Stimulated activated CD8-positive, alpha-beta memory T cell treated with anti-CD3 and anti-CD28 coated beads, Interleukin-4, amount 100 ng/mL, for 4 hours (primary cell): ENCODE results near the gene H6PD.

Experiments
- DNase-seq, 2 donors: peaks; one replicate each; pipeline ENCODE4 v3.0.0-alpha.2; 2020; ENCODE audit warnings: low read depth in 2 of 2, low spot score in 1 of 2

H6PD gene

GRCh38 chr1:9204156-9204720 is 30.3 kb upstream of the H6PD start:
- DNase-seq: no peak

- DNase-seq: no peak
Measured at GRCh38 chr1:9207086-9207485, 27.5 kb upstream of the H6PD start.

- DNase-seq: no peak
Measured at GRCh38 chr1:9207715-9208114, 26.9 kb upstream of the H6PD start.

GRCh38 chr1:9211291-9211811 is 23.2 kb upstream of the H6PD start:
- no peak for DNase-seq

GRCh38 chr1:9212735-9213134 is 21.8 kb upstream of the H6PD start:
- DNase-seq: no peak

- DNase-seq: no peak
Measured at GRCh38 chr1:9213956-9214355, 20.6 kb upstream of the H6PD start.

- no peak for DNase-seq
Measured at GRCh38 chr1:9218917-9219316, 15.7 kb upstream of the H6PD start.

GRCh38 chr1:9222846-9223625 is 11.5 kb upstream of the H6PD start:
- no peak for DNase-seq

- DNase-seq: no peak
Measured at GRCh38 chr1:9224664-9225410, 9.7 kb upstream of the H6PD start.

GRCh38 chr1:9225411-9225785 is 9.2 kb upstream of the H6PD start:
- DNase-seq: no peak

- DNase-seq: no peak
Measured at GRCh38 chr1:9228609-9229008, 6.0 kb upstream of the H6PD start.

- DNase-seq: no peak
Measured at GRCh38 chr1:9229549-9229948, 5.0 kb upstream of the H6PD start.

- no peak for DNase-seq
Measured at GRCh38 chr1:9230869-9231533, 3.6 kb upstream of the H6PD start.

- no peak for DNase-seq
Measured at GRCh38 chr1:9231648-9232332, 2.8 kb upstream of the H6PD start.

GRCh38 chr1:9233241-9233941 is 1.2 kb upstream of the H6PD start:
- no peak for DNase-seq

- DNase-seq: no peak
Measured at GRCh38 chr1:9233942-9234222, 692 bp upstream of the H6PD start.

GRCh38 chr1:9235096-9235459 is 504 bp downstream of the H6PD start:
- DNase-seq: no peak

- DNase-seq: no peak
Measured at GRCh38 chr1:9235560-9235959, 986 bp downstream of the H6PD start.

- DNase-seq: no peak
Measured at GRCh38 chr1:9238134-9238533, 3.6 kb downstream of the H6PD start.

GRCh38 chr1:9238550-9238949 is 4.0 kb downstream of the H6PD start:
- no peak for DNase-seq
